ENCODE results near the gene DUSP1.

- TF ChIP-seq CTCF (IDR thresholded peaks at IDR 0.05) (no peak), POLR2A (IDR thresholded peaks at IDR 0.05) (no peak)
Measured at GRCh38 chr5:172743112-172743959, 27.7 kb downstream of the DUSP1 start.

Data from body of pancreas (tissue), 4 donors.